SU-DHL-6 (cell line): ENCODE results near the gene SH3GL1.

Experiments used
- EZH2phosphoT487 ChIP-seq: fragments of 200-600 bp; sonication (generic), shearing (Covaris generic); conservative IDR thresholded peaks from 2 replicates; pipeline ENCODE4 v1.6.1; 2018; ENCODE audit warnings: mild to moderate bottlenecking, antibody characterized with exemption, low read length, moderate library complexity, mixed read lengths
- TF ChIP-seq, protein P1 (sequence below): fragments of 200-600 bp; sonication (generic); IDR thresholded peaks from one replicate; pipeline ENCODE4 v1.5.1; 2017; ENCODE audit warnings: antibody characterized with exemption, mild to moderate bottlenecking, low read length, moderate library complexity; ENCODE audit not compliant: insufficient read depth, poor library complexity, severe bottlenecking

DNA sequence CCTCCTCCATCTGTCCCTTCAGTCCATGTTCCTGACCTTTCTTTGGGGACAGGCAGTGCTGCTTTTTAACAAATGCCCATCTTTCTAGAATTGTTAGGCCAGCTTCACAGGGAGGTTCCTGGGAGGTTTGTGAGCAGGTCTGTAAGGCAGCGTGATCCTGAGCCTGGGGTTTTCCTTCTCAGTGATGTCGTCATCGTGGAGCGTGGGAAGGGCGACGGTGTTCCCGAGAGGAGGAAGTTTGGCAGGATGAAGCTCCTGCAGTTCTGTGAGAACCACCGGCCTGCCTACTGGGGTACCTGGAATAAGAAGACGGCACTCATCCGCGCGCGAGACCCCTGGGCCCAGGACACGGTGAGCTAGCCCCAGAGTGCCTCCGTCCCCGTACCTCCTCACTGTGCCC is 28.9 kb upstream of the SH3GL1 start:
- TF ChIP-seq, protein P1, sequence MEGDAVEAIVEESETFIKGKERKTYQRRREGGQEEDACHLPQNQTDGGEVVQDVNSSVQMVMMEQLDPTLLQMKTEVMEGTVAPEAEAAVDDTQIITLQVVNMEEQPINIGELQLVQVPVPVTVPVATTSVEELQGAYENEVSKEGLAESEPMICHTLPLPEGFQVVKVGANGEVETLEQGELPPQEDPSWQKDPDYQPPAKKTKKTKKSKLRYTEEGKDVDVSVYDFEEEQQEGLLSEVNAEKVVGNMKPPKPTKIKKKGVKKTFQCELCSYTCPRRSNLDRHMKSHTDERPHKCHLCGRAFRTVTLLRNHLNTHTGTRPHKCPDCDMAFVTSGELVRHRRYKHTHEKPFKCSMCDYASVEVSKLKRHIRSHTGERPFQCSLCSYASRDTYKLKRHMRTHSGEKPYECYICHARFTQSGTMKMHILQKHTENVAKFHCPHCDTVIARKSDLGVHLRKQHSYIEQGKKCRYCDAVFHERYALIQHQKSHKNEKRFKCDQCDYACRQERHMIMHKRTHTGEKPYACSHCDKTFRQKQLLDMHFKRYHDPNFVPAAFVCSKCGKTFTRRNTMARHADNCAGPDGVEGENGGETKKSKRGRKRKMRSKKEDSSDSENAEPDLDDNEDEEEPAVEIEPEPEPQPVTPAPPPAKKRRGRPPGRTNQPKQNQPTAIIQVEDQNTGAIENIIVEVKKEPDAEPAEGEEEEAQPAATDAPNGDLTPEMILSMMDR: no peak
- TF ChIP-seq EZH2phosphoT487: no peak
